A673 (cell line): ENCODE measurements around the gene TRAPPC10.
"Not testable (repeated sequence)": the region's sequence is repeated elsewhere in the genome, so short reads cannot be mapped to it uniquely, and the experiment has no call there.

Experiments used
- EZH2 ChIP-seq: fragments of 200-600 bp; sonication (generic); IDR thresholded peaks from 2 replicates; pipeline ENCODE4 v1.6.1; 2017; ENCODE audit warnings: borderline replicate concordance, low read depth, mild to moderate bottlenecking, mixed read lengths, antibody characterized with exemption, low read length; ENCODE audit not compliant: poor library complexity, severe bottlenecking
- TF ChIP-seq, protein P1 (sequence below): fragments of 300-800, 200-600 bp; sonication (generic); conservative IDR thresholded peaks from 2 replicates; pipeline ENCODE4 v1.5.1; 2017; ENCODE audit warnings: low read depth, mild to moderate bottlenecking, antibody characterized with exemption, low read length, moderate library complexity, mixed read lengths

DNA sequence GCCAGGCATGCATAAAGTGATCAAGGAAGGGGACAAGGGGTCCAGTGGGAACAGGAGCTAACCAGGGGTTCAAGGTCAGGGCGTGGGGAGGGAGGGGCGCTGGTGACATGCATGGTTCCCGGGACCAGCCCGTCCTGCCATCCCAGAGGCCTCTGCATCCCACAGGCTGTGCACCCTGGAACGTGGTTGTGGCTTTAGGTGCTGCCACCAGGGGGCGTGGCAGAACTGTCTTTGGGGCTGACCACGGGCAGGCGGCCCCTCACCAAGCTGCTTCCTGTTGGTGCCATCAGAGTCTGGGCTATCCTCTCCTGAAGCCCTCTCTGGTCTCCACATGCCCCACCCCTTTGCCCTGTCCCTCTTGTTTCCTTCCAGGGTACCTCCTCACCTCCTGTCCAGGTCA lies 135.0 kb downstream of the TRAPPC10 start:
- TF ChIP-seq EZH2 = not testable (repeated sequence)
- TF ChIP-seq, protein P1, sequence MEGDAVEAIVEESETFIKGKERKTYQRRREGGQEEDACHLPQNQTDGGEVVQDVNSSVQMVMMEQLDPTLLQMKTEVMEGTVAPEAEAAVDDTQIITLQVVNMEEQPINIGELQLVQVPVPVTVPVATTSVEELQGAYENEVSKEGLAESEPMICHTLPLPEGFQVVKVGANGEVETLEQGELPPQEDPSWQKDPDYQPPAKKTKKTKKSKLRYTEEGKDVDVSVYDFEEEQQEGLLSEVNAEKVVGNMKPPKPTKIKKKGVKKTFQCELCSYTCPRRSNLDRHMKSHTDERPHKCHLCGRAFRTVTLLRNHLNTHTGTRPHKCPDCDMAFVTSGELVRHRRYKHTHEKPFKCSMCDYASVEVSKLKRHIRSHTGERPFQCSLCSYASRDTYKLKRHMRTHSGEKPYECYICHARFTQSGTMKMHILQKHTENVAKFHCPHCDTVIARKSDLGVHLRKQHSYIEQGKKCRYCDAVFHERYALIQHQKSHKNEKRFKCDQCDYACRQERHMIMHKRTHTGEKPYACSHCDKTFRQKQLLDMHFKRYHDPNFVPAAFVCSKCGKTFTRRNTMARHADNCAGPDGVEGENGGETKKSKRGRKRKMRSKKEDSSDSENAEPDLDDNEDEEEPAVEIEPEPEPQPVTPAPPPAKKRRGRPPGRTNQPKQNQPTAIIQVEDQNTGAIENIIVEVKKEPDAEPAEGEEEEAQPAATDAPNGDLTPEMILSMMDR = not testable (repeated sequence)
